ENCODE results near the gene PPP1R14D.

DNA sequence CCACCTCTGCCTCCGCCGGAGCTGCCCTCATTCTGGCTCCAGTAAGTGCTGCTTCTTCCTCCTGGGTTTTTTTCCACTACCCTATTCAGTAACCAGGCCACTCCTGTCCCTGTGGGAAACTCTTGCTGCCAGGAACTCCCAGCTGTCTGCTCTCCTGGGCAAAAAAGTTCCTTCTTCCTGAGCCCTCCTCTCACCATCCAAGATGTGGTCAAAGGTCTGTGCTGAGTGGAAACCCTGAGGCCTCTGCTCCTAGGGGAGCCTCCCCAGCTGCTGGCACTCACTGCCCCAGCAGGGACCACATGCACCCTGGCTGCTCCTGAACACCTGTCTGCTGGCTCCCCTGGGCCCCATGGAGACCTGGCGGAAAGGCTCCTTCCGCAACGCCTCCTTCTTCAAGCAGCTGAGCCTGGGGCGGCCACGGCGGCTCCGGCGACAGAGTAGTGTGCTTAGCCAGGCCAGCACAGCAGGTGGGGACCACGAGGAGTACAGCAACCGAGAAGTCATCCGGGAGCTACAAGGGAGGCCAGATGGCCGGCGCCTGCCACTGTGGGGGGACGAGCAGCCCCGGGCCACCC is 58.3 kb downstream of the PPP1R14D start:
- TF ChIP-seq, protein P1, sequence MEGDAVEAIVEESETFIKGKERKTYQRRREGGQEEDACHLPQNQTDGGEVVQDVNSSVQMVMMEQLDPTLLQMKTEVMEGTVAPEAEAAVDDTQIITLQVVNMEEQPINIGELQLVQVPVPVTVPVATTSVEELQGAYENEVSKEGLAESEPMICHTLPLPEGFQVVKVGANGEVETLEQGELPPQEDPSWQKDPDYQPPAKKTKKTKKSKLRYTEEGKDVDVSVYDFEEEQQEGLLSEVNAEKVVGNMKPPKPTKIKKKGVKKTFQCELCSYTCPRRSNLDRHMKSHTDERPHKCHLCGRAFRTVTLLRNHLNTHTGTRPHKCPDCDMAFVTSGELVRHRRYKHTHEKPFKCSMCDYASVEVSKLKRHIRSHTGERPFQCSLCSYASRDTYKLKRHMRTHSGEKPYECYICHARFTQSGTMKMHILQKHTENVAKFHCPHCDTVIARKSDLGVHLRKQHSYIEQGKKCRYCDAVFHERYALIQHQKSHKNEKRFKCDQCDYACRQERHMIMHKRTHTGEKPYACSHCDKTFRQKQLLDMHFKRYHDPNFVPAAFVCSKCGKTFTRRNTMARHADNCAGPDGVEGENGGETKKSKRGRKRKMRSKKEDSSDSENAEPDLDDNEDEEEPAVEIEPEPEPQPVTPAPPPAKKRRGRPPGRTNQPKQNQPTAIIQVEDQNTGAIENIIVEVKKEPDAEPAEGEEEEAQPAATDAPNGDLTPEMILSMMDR (conservative IDR thresholded peaks at IDR 0.05; ENCODE audit: low read length): no peak
- no peak for TF ChIP-seq EZH2phosphoT487 (IDR thresholded peaks at IDR 0.05; ENCODE audit: borderline replicate concordance)
